ENCODE results near the gene TMEM135. TPM values are rescaled to one million over a fixed set of nuclear protein-coding genes. Genes with fewer than 3 reads are reported as not detected.

The TMEM135 gene
- total and polyA plus RNA-seq, 12 donors = 3.4 to 28.6 (median 16.9) TPM

DNA sequence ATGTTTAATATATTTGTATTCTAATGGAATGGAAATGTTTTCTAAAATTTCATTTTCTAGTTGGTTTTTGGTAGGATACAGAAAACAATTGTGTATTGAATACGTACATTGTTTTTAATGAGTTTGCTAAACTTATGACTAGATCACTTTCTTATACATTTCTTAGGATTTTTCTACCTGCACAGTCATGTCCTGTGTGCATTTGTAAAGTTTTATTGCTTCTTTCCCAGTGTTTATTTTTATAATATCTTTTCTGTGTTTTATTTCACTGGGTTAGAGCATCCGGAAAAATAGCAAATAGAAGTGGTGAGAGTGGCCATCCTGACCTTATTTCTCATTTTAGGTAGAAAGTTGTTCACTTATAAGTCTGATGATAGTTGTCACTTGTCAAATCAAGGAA, 103.6 kb downstream of the TMEM135 start:
- 77 to 99% methylated on average over 2 of the region's 2 CpGs for WGBS, 2 donors
- intact Hi-C loops (cut with DNase I) = no loop called here
- TF ChIP-seq CTCF (IDR thresholded peaks at IDR 0.05) = no peak

GRCh38 chr11:87141980-87142514, 104.3 kb downstream of the TMEM135 start:
- ATAC-seq (no peak), DNase-seq (no peak)
- Histone ChIP-seq H3K4me1 (peaks cover 0 to 4% (median 0%) of the 10 kb centered on the region in 9 donors), H3K4me3 (no peak overlapping the region), H3K36me3 (no peaks in the 10 kb centered on the region), H3K27ac (no peak overlapping the region), H3K9me3 (peaks cover 0 to 22% (median 10%) of the 10 kb centered on the region in 11 donors), H3K27me3 (no peaks in the 10 kb centered on the region)
- intact Hi-C loops (cut with DNase I) = no loop called here
- WGBS, 2 donors = 75% methylated on average over 3 of the region's 3 CpGs
- no peak for TF ChIP-seq CTCF (IDR thresholded peaks at IDR 0.05)

More for the DNA sequence above, 103.6 kb downstream of the TMEM135 start:
- H3K27ac ChIP-seq = no peak overlapping the region
- H3K4me1 ChIP-seq = peaks cover 0 to 7% (median 0%) of the 10 kb centered on the region in 9 donors
- peaks cover 0 to 22% (median 10%) of the 10 kb centered on the region in 11 donors for H3K9me3 ChIP-seq
- no peak for ATAC-seq
- no peaks in the 10 kb centered on the region for H3K36me3 ChIP-seq
- no peak for DNase-seq
- no peaks in the 10 kb centered on the region for H3K27me3 ChIP-seq
- no peak overlapping the region for H3K4me3 ChIP-seq

DNA sequence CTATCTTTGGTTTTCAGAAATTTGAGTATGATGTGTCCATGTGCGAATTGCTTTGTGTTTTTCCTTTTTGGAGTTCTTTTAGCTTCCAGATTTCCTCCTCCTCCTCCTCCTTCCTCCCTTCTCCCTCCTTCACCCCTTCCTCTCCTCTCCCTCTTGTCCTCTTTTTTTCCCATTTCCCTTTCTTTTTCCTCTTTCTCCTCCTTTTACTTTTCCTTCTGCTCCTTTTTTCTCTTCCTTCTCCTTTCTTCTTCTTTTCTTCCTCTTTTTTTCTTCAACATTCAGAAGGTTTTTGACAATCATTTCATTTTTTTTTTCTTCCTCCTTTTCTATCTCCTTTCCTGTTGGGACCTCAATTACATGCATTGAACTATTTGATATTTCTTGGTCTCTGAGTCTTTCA, 104.9 kb downstream of the TMEM135 start:
- ATAC-seq = no peak
- intact Hi-C loops (cut with DNase I) = no loop called here
- H3K4me3 ChIP-seq = no peak overlapping the region
- no peaks in the 10 kb centered on the region for H3K36me3 ChIP-seq
- no peaks in the 10 kb centered on the region for H3K27me3 ChIP-seq
- H3K4me1 ChIP-seq = peaks cover 0 to 4% (median 0%) of the 10 kb centered on the region in 9 donors
- TF ChIP-seq CTCF (IDR thresholded peaks at IDR 0.05) = no peak
- no peak overlapping the region for H3K27ac ChIP-seq
- H3K9me3 ChIP-seq = peaks cover 0 to 22% (median 10%) of the 10 kb centered on the region in 11 donors
- DNase-seq = no peak
- 89 to 90% methylated on average over 1 of the region's 1 CpG for WGBS, 2 donors

- DNase-seq (no peak), ATAC-seq (no peak)
- H3K27ac ChIP-seq = no peak overlapping the region
- 80 to 83% methylated on average over 4 of the region's 4 CpGs for WGBS, 2 donors
- no peaks in the 10 kb centered on the region for H3K36me3 ChIP-seq
- H3K27me3 ChIP-seq = no peaks in the 10 kb centered on the region
- H3K9me3 ChIP-seq = peaks cover 0 to 21% (median 10%) of the 10 kb centered on the region in 11 donors
- no peak overlapping the region for H3K4me3 ChIP-seq
- peaks cover 0 to 7% (median 0%) of the 10 kb centered on the region in 9 donors for H3K4me1 ChIP-seq
- intact Hi-C loops (cut with DNase I) = no loop called here
- TF ChIP-seq CTCF (IDR thresholded peaks at IDR 0.05) = no peak
These were observed 105.9 kb downstream of the TMEM135 start for GRCh38 chr11:87143641-87144040.
